Measurements from ENCODE around the gene BAIAP2L2.

GRCh38 chr22:38129856-38130255 is 19.4 kb upstream of the BAIAP2L2 start:
- TF ChIP-seq CTCF (IDR thresholded peaks at IDR 0.05) = no peak
- TF ChIP-seq MAFK (IDR thresholded peaks at IDR 0.05; ENCODE audit: partially characterized antibody) = no peak
- TF ChIP-seq RAD21 (conservative IDR thresholded peaks at IDR 0.05 in 1 of 2, IDR thresholded peaks at IDR 0.05 in 1 of 2) = no peak
- TF ChIP-seq EP300 (IDR thresholded peaks at IDR 0.05) = no peak
- TF ChIP-seq KDM5A (IDR thresholded peaks at IDR 0.05) = no peak
- no peak for TF ChIP-seq MYC (IDR thresholded peaks at IDR 0.05; ENCODE audit: borderline replicate concordance, low read length)
- no peak for TF ChIP-seq POLR2A (IDR thresholded peaks at IDR 0.05; ENCODE audit: low read length)
- TF ChIP-seq JUN (IDR thresholded peaks at IDR 0.05) = no peak

All from A549 (cell line).